ENCODE results near the gene BAMBI.
"Not testable (repeated sequence)": the region's sequence is repeated elsewhere in the genome, so short reads cannot be mapped to it uniquely, and the experiment has no call there.

BAMBI gene

GRCh38 chr10:28676968-28677887 is at the start of gene BAMBI:
Gene BAMBI, plus strand, starts transcription at chr10:28677521. Its CDS starts 377 bp downstream, at chr10:28677898.
- DNase-seq (ENCODE audit: low spot score): peak; percentile 97

GRCh38 chr10:28628184-28628893 is 49.0 kb upstream of the BAMBI start:
- peak; percentile 80 for DNase-seq (ENCODE audit: low spot score)

GRCh38 chr10:28631896-28632583 is 45.3 kb upstream of the BAMBI start:
- DNase-seq (ENCODE audit: low spot score): no peak

GRCh38 chr10:28632584-28632945 is 44.8 kb upstream of the BAMBI start:
- no peak for DNase-seq (ENCODE audit: low spot score)

DNA sequence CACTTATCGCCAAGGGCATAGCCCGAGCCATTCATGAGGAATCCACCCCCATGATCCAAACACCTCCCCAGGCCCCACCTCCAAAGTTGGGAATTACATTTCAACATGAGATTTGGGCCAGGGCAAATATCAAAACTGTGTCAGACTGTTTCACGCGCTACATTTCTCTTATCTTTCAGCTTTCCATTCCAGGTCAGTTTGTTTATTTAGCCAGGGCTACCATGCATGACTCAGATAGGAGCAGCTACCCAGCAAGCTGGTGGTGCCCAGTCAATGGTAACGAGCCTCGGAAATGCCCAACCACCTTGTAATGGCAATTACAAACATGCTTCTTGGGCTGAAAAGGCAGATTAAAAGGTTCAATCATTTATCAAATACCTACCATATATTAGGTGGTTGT is 43.6 kb upstream of the BAMBI start:
- no peak for DNase-seq (ENCODE audit: low spot score)

DNA sequence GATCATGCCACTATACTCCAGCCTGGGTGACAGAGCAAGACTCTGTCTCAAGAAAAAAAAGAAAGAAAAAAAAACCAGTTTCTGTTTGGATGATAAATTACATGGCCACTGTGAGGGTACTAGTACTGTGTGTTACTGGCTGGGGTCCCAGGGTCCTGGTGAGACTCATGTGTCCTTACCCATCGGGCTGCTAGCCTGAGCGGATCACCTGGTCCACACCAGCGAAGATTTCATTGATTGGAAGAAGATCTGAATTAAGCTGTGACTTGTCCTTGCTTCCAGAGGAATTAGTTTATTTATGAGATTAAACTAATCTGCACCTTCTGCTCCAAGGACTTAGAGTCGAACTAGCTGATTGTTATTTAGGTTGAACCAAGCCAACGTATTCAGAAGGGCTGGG is 40.0 kb upstream of the BAMBI start:
- no peak for DNase-seq (ENCODE audit: low spot score)

DNA sequence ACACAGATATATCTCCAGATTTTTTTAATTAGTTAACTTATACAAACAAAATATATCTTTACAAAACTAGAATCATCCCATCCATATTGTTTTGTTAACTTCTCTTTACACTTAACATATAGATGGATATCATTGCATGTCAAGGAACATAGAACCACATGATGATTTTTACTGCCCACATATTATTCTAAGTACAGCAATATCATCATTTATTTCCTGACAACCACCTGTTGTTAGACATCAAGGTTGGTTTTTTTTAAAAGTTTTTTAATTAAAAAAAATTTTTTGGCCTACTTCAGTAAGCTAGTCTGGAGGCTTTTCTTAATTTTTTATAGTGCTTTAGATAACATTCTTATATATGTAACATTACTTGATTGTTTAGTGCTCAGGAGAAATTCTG is 38.9 kb upstream of the BAMBI start:
- no peak for DNase-seq (ENCODE audit: low spot score)

- DNase-seq (ENCODE audit: low spot score): no peak
Measured at GRCh38 chr10:28640551-28640950, 36.8 kb upstream of the BAMBI start.

DNA sequence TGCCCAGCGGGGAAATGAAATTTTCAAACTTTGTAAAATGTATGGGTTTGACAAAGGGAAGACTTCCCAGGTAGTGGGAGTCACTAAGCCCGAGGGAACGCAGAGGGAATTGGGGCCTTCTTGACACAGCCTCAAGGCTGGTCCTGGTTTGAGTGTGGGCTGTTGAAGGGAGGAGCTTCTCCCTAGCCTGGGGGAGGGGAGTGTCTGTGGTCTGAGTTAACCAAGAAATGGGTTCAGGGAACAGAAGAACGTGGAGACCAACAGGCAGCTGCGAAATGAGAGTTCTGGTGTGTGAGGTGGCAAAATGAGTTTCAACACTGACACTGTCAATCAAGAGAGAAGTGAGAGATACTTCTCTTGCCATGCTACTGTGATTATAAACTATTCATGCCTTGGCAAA is 32.7 kb upstream of the BAMBI start:
- no peak for DNase-seq (ENCODE audit: low spot score)

- DNase-seq (ENCODE audit: low spot score): no peak
Measured at GRCh38 chr10:28652106-28652505, 25.2 kb upstream of the BAMBI start.

DNA sequence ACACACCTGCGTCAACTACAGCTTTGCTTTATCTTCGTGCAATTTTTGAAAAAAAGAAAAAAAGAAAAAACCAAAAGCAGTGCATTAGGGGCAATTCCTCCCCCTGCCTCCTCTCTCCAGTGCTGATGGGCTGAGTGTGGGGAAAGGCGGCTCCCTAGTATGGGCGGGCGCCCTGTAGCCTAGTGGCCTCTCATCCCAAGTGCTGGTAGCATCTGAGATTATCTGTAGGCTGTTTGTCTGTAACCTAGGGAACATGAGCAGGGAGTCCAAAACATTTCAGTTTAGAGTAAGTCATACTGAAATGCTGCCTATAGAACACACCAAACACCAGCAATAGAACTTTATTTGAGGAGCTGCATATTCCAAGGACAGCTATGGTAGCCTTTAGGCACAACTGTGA is 24.6 kb upstream of the BAMBI start:
- DNase-seq (ENCODE audit: low spot score): no peak

DNA sequence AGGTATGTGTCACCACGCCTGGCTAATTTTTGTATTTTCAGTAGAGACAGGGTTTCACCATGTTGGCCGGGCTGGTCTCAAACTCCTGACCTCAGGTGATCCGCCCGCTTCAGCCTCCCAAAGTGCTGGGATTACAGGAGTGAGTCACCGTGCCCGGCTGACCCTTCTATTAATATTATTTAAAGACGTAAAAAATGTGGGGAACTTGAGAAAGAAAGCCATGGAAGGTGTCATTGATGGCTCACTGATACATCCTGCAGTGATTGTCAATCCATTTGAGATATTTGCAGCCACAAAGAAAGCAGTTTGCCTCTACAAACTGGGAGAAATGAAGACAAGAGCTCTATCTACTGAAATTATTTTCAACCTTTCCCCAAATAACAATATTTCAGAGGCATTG is 18.5 kb upstream of the BAMBI start:
- DNase-seq (ENCODE audit: low spot score): not testable (repeated sequence)

GRCh38 chr10:28661035-28661434 is 16.3 kb upstream of the BAMBI start:
- peak; percentile 89 for DNase-seq (ENCODE audit: low spot score)

DNA sequence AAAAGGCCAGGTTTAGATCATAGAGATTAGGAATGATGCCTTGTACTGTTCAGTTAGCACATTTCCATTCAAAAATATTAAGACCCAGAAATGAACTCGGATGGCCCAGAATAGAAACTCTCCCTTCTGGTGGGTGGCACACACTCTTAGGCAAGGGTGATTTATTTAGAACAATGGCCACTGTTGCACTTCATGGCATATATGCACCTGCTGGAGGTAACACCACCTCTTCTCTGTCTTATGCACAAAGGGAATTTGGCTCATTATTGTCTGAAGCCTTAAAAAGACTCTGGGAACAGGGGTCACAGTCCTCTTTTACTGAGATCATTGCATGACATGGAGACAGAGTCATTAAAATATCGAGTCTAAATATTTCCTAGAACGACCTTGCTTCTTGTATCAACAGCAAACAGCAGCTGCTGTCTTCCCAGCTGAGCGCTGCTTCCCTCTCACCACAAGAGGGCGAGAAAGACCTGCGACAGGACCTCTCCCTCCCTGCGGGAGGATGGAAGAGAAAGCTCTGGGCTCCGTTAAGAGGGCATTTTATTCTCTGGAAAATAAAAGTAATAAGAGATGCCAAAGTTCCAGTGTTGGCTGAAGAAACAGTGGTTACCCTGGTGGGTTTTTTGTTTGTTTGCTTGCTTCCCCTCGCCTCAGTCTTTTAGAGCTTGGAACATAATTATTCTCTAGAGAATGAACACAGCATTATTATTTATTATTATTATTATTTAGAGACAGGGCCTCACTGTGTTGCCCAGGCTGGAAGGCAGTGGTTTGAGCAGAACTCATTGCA is 13.5 kb upstream of the BAMBI start:
- DNase-seq (ENCODE audit: low spot score): peak; percentile 86

DNA sequence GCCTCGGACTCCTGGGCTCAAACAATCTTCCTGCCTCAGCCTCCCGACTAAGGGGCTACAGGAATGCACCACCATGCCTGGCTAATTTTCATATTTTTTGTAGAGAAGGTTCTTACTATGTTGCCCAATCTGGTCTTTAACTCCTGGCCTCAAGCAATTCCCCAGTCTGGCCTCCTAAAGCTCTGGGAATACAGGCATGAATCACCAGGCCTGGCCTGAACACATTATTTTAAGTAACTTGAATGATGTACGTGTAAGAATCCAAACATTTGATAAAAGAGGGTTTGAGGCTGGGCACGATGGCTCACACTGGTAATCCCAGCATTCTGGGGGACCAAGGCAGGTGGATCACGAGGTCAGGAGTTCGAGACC is 13.0 kb upstream of the BAMBI start:
- DNase-seq (ENCODE audit: low spot score): no peak

DNA sequence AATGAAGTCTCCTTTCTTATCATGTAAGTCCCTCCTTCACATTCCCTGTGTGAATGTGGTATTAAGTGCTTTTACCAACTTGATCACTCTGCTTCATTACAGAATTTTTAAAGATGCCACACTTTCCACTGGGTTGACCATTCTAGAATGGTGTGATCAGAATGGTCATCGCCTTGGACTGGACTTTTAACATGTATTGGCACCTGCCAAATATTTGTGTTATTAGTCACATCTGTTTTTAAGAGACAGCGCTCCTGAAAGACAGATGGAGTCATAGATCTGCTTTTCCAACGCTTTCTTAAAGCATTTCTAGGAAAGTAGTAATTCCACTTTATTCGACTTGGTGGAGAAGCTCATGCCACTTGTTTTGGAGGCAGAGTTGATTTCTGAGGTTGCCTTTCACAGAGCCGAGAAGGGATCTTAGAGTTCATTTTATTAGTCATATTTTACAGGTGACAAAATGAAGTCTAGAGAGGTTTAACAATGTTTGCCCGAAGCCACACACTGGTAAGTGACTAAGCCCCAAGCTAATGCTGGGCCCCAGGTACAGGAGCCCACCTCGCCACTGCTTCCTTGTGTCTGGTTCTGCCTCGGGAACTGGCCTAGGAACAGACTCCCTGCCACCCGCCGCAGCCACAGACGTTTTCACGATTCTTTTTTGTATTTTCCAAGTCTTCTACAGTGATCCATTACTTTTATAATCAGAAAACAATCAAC is 10.4 kb upstream of the BAMBI start:
- no peak for DNase-seq (ENCODE audit: low spot score)

- DNase-seq (ENCODE audit: low spot score): no peak
Measured at GRCh38 chr10:28668363-28669226, 8.7 kb upstream of the BAMBI start.

DNA sequence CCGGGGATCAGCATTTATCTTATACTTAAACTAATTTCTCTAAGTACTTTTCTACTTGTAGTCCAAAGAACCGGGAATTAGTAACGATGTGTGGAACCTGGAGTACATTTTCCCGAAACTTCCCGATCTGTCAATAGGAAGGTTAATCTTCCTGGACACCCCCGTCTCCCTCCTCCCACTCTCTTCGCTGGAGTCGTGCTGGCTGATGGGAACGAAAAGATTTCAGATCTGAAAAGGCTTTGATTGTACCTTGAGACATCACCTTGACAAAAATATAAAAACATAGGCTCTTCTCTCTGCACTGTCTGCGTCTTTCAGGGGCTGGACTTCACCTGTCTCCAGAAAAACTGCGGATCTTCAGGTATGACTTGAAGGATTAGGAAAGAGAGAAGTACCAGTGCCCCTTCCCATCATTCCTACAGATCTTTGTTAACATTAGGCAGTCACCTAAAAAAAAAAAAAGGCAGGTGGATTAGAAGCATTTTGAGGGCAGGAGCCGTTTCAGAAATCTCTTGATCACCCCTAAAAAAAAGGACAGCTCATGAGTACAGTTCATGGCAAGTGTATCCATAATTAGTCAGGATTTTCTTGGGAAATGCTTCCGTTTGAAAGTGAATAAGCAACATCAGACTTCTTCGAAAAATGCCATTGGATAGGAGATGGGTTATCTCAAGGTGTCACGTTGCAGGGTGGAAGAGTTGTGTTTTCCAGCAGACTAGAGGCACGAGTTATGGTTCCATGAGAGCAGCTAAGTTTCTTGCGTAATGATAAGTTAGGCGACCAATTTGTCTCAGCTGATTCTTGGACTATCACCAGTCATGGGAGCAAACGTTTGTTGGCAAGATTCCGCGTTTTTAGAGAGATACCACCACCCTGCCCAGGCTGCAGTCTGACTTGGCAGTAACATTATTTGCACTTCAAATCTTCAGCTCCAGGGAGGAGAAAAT is 7.8 kb upstream of the BAMBI start:
- no peak for DNase-seq (ENCODE audit: low spot score)

DNA sequence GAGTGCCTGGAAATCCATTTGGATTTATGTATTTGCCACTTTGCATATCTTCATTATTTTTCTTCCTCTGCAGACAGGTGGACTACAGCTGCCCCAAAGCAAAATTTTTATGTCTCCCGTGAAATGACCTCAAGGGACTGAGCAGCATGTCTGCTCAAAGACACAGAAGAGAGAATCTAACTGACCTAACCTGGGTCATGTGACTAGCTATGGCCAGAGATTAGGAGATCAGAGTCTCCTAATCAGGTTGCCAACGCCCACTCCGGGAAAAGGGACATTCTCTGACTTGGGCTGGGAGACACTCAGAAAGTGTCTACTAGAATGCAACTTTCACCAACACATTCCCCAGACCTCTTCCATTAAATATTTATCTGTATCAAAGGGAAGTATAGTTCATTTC is 2.5 kb upstream of the BAMBI start:
- DNase-seq (ENCODE audit: low spot score): no peak
